ENCODE data around the gene CD300LD. TPM values are rescaled to one million over a fixed set of nuclear protein-coding genes. Genes with fewer than 3 reads are reported as not detected.
"Not testable (repeated sequence)": the region's sequence is repeated elsewhere in the genome, so short reads cannot be mapped to it uniquely, and the experiment has no call there.

Gene CD300LD
- total RNA-seq, 2 experiments from 2014 or later: not detected

GRCh38 chr17:74569020-74570003, 22.8 kb downstream of the CD300LD start:
- no peak overlapping the region for H3K27ac Mint-ChIP-seq
- H3K4me1 Mint-ChIP-seq: peaks cover 4% of the 10 kb centered on the region
- no peaks in the 10 kb centered on the region for H3K9me3 Mint-ChIP-seq
- peaks cover 36% of the 10 kb centered on the region for H3K27me3 Mint-ChIP-seq
- H3K4me3 Mint-ChIP-seq: no peak overlapping the region
- DNase-seq: peak; percentile 25
- H3K36me3 Mint-ChIP-seq: no peaks in the 10 kb centered on the region

- Mint-ChIP-seq H3K27me3 (peaks cover 36% of the 10 kb centered on the region), H3K27ac (no peak overlapping the region), H3K9me3 (no peaks in the 10 kb centered on the region), H3K4me1 (peaks cover 4% of the 10 kb centered on the region), H3K4me3 (no peak overlapping the region), H3K36me3 (no peaks in the 10 kb centered on the region)
- no peak for DNase-seq
Measured at GRCh38 chr17:74568106-74568873, 23.8 kb downstream of the CD300LD start.

- H3K4me1 Mint-ChIP-seq: peaks cover 4% of the 10 kb centered on the region
- no peak within 1 kb of the TSS for H3K27ac Mint-ChIP-seq
- no peak for DNase-seq
- H3K9me3 Mint-ChIP-seq: no peaks in the 10 kb centered on the region
- H3K4me3 Mint-ChIP-seq: no peak within 1 kb of the TSS
- H3K36me3 Mint-ChIP-seq: no peaks in the 10 kb centered on the region
- peaks cover 36% of the 10 kb centered on the region for H3K27me3 Mint-ChIP-seq
Measured at GRCh38 chr17:74567397-74567796, 24.7 kb downstream of the CD300LD start, which contains the start of gene CD300H. Gene CD300H (minus strand): TSS chr17:74567509.

GRCh38 chr17:74566132-74566753, 25.8 kb downstream of the CD300LD start:
- H3K9me3 Mint-ChIP-seq: no peaks in the 10 kb centered on the region
- H3K27ac Mint-ChIP-seq: no peak overlapping the region
- DNase-seq: peak; percentile 19
- H3K4me3 Mint-ChIP-seq: no peak overlapping the region
- no peaks in the 10 kb centered on the region for H3K36me3 Mint-ChIP-seq
- H3K4me1 Mint-ChIP-seq: peaks cover 4% of the 10 kb centered on the region
- H3K27me3 Mint-ChIP-seq: peaks cover 32% of the 10 kb centered on the region

- Mint-ChIP-seq H3K9me3 (no peaks in the 10 kb centered on the region), H3K27me3 (peaks cover 27% of the 10 kb centered on the region), H3K4me1 (peaks cover 4% of the 10 kb centered on the region)
Measured at GRCh38 chr17:74565126-74565525, 27.0 kb downstream of the CD300LD start.

DNA sequence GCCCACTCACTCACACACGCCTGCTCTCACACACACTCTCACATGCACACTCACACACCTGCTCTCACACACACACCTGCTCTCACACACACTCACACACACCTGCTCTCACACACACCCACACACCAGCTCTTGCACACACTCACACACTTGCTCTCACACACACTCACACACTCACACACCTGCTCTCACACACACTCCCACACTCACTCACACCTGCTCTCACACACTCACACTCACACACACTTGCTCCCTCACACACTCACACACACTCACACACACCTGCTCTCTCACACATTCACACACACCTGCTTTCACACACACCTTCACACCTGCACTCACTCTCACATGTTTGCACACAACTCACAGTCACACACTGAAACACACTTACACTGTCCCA, 28.7 kb downstream of the CD300LD start:
- Mint-ChIP-seq H3K4me1 (peaks cover 5% of the 10 kb centered on the region), H3K27me3 (peaks cover 14% of the 10 kb centered on the region), H3K36me3 (no peaks in the 10 kb centered on the region), H3K4me3 (no peak overlapping the region), H3K27ac (no peak overlapping the region), H3K9me3 (no peaks in the 10 kb centered on the region)
- no peak for DNase-seq

More at GRCh38 chr17:74565126-74565525, 27.0 kb downstream of the CD300LD start:
- Mint-ChIP-seq H3K4me3 (no peak overlapping the region), H3K36me3 (no peaks in the 10 kb centered on the region), H3K27ac (no peak overlapping the region)
- no peak for DNase-seq

DNA sequence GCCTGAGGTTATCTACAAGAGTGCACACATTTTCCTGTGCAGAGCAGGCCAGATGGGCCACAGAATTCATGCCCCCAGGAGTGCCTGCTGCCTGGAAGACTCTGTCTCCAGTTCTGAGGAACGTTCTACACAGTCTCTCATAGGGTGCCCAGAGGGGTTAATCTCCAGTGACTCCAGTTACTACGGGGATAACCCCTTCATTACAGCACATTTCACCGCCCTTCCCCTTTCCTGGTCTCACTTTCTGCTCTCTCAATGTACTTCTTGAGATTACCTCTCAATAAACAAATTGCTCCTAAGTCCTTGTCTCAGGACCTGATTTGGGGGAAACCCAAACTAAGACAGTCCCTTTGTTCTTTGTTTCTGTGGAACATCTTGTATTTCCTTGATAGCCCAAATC, 30.5 kb downstream of the CD300LD start:
- H3K27me3 Mint-ChIP-seq: peaks cover 4% of the 10 kb centered on the region

DNA sequence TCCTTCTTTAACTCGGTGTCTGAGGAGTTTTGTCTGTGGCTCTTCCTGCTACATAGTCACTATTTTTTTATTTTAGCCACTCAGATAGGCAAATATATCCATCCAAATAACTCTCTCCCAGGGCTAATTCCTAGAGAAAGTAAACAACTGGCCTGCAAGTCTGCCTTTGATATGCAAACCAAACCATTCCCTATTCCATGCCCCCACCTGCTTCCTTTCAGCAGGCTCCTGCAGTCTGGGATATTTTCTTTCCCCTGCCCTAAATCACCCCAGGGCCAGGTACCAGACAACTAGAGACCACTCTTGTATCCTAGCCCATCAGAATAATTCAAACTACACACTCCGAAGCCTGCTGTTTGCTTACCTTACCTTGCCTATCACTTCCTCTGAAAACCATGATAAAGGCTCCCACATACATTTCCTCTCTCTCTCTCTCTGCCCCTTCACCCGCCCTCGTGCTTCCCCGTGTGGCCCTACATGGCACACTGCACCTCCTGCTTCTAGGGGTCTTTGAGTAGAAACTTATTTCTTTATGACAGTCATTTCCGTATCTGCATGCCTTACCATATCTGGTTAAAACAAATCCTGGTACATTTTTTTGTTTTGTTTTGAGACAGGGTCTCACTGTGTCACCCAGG, 33.1 kb downstream of the CD300LD start:
- Mint-ChIP-seq H3K27me3 (no peaks in the 10 kb centered on the region), H3K4me3 (no peak overlapping the region), H3K4me1 (peaks cover 5% of the 10 kb centered on the region), H3K27ac (no peak overlapping the region), H3K9me3 (peaks cover 2% of the 10 kb centered on the region), H3K36me3 (no peaks in the 10 kb centered on the region)
- DNase-seq: no peak

More for the DNA sequence above, 30.5 kb downstream of the CD300LD start:
- Mint-ChIP-seq H3K4me3 (no peak overlapping the region), H3K4me1 (peaks cover 5% of the 10 kb centered on the region), H3K36me3 (no peaks in the 10 kb centered on the region), H3K27ac (no peak overlapping the region), H3K9me3 (peaks cover 2% of the 10 kb centered on the region)
- no peak for DNase-seq

DNA sequence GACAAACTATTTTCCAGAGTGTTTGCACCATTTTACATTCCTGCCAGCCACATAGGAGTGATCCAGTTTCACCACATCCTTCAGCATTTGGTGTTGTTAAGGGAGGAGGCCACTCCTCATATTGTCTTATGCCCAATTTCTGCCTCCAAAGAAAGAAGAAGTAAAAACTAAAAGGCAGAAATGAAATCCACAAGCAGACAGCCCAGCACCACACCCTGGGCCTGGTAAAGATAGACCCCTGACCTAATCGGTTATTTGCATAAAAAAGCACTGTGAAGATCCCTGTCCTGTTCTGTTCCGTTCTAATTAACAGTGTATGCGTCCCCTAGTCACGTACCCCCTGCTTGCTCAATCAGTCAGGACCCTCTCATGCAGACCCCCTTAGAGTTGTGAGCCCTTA, 33.7 kb downstream of the CD300LD start:
- not testable (repeated sequence) for DNase-seq, H3K27me3 Mint-ChIP-seq

GRCh38 chr17:74555427-74555940, 36.6 kb downstream of the CD300LD start:
- Mint-ChIP-seq H3K27me3 (no peaks in the 10 kb centered on the region), H3K4me3 (no peak overlapping the region)

More for the DNA sequence above, 33.7 kb downstream of the CD300LD start:
- H3K4me3 Mint-ChIP-seq, H3K4me1 Mint-ChIP-seq, H3K27ac Mint-ChIP-seq, H3K9me3 Mint-ChIP-seq, H3K36me3 Mint-ChIP-seq: not testable (repeated sequence)

GRCh38 chr17:74554909-74555308, 37.2 kb downstream of the CD300LD start:
- no peak for DNase-seq
- Mint-ChIP-seq H3K27me3 (no peaks in the 10 kb centered on the region), H3K27ac (no peak overlapping the region), H3K4me1 (peaks cover 5% of the 10 kb centered on the region), H3K9me3 (peaks cover 2% of the 10 kb centered on the region), H3K4me3 (no peak overlapping the region), H3K36me3 (no peaks in the 10 kb centered on the region)

More at GRCh38 chr17:74555427-74555940, 36.6 kb downstream of the CD300LD start:
- H3K4me1 Mint-ChIP-seq: peaks cover 5% of the 10 kb centered on the region
- H3K36me3 Mint-ChIP-seq: no peaks in the 10 kb centered on the region
- H3K9me3 Mint-ChIP-seq: peaks cover 2% of the 10 kb centered on the region
- no peak for DNase-seq
- no peak overlapping the region for H3K27ac Mint-ChIP-seq

GRCh38 chr17:74552037-74552436, 40.0 kb downstream of the CD300LD start:
- H3K27ac Mint-ChIP-seq: no peak overlapping the region
- H3K4me1 Mint-ChIP-seq: peaks cover 4% of the 10 kb centered on the region
- H3K9me3 Mint-ChIP-seq: peaks cover 2% of the 10 kb centered on the region
- H3K27me3 Mint-ChIP-seq: no peaks in the 10 kb centered on the region
- no peaks in the 10 kb centered on the region for H3K36me3 Mint-ChIP-seq
- no peak overlapping the region for H3K4me3 Mint-ChIP-seq
- DNase-seq: no peak

DNA sequence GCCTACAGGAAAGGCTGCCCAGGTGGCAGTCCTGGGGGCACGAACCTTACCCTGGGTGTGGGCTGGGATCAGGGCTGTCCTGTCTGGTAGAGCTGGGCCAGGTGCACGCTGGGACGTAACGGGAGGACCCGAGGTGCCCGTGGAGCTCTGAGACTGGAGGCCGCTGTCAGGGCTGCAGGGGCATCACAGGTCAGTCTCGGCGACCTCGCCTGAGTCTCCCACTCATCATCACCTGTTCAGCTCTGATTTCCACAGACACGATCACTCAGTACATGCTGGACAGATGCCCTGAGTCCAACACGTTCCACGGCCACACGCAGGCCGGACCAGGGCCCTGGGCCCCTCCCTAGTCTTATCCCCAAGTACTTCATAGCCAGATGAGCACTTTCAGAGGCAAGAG, 41.5 kb downstream of the CD300LD start:
- no peaks in the 10 kb centered on the region for H3K36me3 Mint-ChIP-seq
- no peak overlapping the region for H3K27ac Mint-ChIP-seq
- no peak overlapping the region for H3K4me3 Mint-ChIP-seq
- H3K4me1 Mint-ChIP-seq: peaks cover 4% of the 10 kb centered on the region
- no peaks in the 10 kb centered on the region for H3K27me3 Mint-ChIP-seq
- no peaks in the 10 kb centered on the region for H3K9me3 Mint-ChIP-seq
- DNase-seq: no peak

DNA sequence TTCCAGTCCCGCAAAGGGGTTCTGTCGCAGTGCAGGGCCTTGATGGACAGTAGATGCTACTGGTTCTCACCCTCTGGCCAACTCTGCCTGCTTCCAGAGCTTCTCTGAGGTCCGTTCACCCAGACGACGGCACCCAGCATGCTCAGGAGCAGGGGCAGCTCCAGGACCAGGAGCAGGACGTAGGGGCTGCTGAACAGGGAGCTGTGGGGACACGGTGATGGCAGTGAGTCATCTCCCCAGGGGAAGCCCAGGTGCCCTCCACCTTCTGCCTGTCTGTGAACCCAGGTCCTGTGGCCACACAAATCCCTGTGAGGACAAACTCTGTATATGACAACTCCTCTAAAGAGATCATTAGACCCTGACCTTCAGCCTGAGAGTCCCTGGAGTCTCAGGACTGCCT, 42.7 kb downstream of the CD300LD start:
- H3K9me3 Mint-ChIP-seq: no peaks in the 10 kb centered on the region
- H3K27ac Mint-ChIP-seq: no peak overlapping the region
- H3K4me3 Mint-ChIP-seq: no peak overlapping the region
- no peaks in the 10 kb centered on the region for H3K36me3 Mint-ChIP-seq
- H3K4me1 Mint-ChIP-seq: peaks cover 4% of the 10 kb centered on the region
- no peaks in the 10 kb centered on the region for H3K27me3 Mint-ChIP-seq
- no peak for DNase-seq
